ENCODE results near the gene G3BP2.

Gene G3BP2

DNA sequence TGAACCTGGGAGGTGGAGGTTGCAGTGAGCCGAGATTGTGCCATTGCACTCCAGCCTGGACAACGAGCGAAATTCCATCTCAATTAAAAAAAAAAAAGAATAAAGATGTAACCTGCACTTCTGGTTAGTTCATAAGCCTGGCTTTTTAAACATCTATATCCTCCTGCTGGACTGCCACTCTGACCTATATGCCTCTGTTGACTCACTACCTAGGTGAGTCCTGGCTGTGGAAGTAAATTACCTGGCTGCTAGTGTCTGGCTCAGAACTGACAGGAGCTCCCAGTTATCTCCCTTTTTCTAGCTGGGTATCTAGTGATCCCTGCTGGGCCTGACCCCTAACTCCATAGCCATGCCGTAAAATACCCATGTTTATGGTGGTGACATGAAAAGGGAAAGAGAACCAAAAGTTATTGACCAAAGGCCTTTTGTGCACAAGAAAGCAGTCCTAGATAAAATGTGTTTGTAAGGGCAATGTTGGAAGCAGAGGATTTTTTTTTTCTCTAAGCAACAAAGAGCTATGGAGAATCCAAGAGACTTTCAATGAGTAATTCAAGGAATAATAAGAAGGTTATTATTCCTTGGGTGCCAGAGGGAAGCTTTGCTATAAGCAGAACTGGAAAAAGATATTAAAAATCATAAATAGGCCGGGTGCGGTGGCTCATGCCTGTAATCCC is 10.4 kb upstream of the G3BP2 start:
- no peak overlapping the region for H3K4me3 ChIP-seq (ENCODE audit: low read length)
- peak; percentile 10 for DNase-seq (ENCODE audit: low read depth)
- TF ChIP-seq, protein P1, sequence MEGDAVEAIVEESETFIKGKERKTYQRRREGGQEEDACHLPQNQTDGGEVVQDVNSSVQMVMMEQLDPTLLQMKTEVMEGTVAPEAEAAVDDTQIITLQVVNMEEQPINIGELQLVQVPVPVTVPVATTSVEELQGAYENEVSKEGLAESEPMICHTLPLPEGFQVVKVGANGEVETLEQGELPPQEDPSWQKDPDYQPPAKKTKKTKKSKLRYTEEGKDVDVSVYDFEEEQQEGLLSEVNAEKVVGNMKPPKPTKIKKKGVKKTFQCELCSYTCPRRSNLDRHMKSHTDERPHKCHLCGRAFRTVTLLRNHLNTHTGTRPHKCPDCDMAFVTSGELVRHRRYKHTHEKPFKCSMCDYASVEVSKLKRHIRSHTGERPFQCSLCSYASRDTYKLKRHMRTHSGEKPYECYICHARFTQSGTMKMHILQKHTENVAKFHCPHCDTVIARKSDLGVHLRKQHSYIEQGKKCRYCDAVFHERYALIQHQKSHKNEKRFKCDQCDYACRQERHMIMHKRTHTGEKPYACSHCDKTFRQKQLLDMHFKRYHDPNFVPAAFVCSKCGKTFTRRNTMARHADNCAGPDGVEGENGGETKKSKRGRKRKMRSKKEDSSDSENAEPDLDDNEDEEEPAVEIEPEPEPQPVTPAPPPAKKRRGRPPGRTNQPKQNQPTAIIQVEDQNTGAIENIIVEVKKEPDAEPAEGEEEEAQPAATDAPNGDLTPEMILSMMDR (IDR thresholded peaks at IDR 0.05; ENCODE audit: insufficient read depth, low read depth, low read length, missing control alignments), result no peak

DNA sequence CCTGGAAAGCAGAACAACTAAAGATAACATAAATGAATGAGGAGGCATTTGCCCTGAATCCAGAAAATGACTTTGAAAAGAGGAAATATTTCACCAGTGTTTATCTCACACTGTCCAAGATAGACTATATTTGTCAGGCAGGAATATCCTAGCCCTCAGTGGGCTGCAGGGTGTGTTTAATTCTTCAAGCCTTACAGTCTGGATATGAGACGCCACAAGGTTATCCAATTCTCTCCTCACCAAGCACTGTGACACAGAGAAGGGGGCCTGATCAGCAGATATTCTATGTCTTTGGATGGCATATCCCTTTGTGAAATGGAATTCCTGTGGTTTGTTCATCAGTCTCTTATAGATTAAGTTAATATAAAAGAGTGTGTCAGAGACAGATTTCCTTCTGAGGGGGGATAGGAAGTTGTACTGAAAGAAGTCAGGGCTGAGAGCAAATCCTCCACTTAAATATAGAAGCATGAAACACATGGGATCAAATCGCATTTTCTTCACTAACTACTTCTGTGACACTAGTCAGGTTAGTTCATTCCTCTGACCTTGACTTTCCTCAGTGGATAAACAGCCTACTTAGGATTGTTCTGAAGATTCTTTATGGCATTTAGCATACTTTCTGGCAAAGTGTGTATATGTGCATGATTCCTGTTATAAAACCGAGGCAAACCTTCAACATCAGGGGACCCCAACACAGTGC is 6.8 kb upstream of the G3BP2 start:
- TF ChIP-seq, protein P1 (IDR thresholded peaks at IDR 0.05; ENCODE audit: insufficient read depth, low read depth, low read length, missing control alignments), result no peak
- H3K4me3 ChIP-seq (ENCODE audit: low read length), result no peak overlapping the region
- DNase-seq (ENCODE audit: low read depth), result no peak

DNA sequence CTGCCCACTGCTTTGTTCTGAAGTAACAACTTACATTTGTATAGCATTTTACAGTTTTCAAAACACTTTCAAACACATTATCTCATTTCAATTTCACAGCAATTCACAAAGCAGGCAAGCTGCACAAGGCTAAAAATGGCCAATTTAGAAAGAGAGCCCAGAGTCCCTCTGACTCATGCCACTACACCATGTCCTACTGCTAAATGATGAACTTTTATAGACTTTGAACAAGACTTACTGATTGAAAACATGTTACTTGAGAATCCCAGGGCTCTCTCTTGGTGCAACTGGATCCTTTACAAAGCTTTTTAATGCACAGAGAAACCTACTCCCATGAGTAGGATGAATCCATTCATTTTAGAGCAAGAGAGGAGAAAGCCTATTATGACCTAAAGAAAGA is 5.8 kb upstream of the G3BP2 start:
- H3K4me3 ChIP-seq (ENCODE audit: low read length), result no peak overlapping the region
- TF ChIP-seq, protein P1 (IDR thresholded peaks at IDR 0.05; ENCODE audit: insufficient read depth, low read depth, low read length, missing control alignments), result no peak
- no peak for DNase-seq (ENCODE audit: low read depth)

GRCh38 chr4:75678473-75678872 is 5.3 kb upstream of the G3BP2 start:
- TF ChIP-seq, protein P1 (IDR thresholded peaks at IDR 0.05; ENCODE audit: insufficient read depth, low read depth, low read length, missing control alignments), result no peak
- no peak for DNase-seq (ENCODE audit: low read depth)
- no peak overlapping the region for H3K4me3 ChIP-seq (ENCODE audit: low read length)

- DNase-seq (ENCODE audit: low read depth), result peak; percentile 69
- TF ChIP-seq, protein P1 (IDR thresholded peaks at IDR 0.05; ENCODE audit: insufficient read depth, low read depth, low read length, missing control alignments), result no peak
- no peak overlapping the region for H3K4me3 ChIP-seq (ENCODE audit: low read length)
Measured at GRCh38 chr4:75675004-75675531, 1.9 kb upstream of the G3BP2 start.

DNA sequence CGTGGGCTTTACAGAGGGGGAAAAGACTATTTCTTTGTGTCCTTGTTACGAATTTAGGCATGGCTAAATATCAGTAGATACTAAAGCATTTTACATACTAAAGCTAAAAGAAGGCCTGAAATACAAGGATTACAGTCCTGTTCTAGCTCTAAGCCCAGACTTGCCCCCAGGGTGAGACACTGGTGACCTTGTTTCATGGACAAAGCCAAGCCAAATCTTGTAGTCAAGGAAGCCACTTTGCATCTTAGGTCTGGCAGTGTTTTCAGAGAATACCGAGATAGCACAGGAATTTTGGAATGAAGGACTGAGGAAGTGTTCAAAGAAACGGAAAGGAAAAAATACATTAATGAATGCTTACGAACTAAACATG is 733 bp upstream of the G3BP2 start:
- TF ChIP-seq, protein P1 (IDR thresholded peaks at IDR 0.05; ENCODE audit: insufficient read depth, low read depth, low read length, missing control alignments), result no peak
- DNase-seq (ENCODE audit: low read depth), result no peak
- H3K4me3 ChIP-seq (ENCODE audit: low read length), result peak overlapping the region; percentile 97
